Astrocyte of the spinal cord (primary cell): ENCODE data around the gene RGS6.

ENCODE experiments used
- DNase-seq: peaks from one replicate; pipeline ENCODE4 v3.0.0; 2011; ENCODE audit warnings: low read depth, low spot score
- H3K4me3 ChIP-seq: 2 replicates; pipeline ENCODE4 v1.5.1; 2011; ENCODE audit warnings: low read depth, mild to moderate bottlenecking, low read length, moderate library complexity
- in situ Hi-C: cut with HindIII; loops from 2 replicates; pipeline ENCODE4 v1.10.0; 2017; ENCODE audit warnings: low sequenced_read_pairs
- TF ChIP-seq, protein P1 (sequence below): IDR thresholded peaks from 2 replicates; pipeline ENCODE4 v1.5.1; 2012; ENCODE audit warnings: low read depth, mild to moderate bottlenecking, low read length, inconsistent platforms

RGS6 gene

DNA sequence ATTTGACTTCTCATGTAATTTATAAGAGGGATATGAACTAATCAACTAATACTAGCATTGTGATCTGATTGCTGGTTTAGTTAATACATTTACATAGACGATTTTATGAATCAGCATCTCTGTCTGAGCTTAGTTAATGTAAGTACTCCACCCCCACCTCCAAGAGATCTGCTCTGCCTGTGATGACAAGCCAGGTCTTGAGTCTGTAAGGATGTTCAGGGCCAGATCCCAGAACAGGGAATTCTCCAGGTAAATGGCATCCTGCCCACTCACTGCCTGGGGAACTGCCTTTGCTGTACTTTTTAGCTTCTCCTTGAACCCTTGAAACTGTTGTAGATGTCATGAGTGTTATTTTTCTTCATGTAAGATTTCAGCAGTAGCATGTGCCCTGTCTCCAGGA lies 289.8 kb downstream of the RGS6 start:
- no peak for DNase-seq
- in situ Hi-C loops: no loop called here
- TF ChIP-seq, protein P1, sequence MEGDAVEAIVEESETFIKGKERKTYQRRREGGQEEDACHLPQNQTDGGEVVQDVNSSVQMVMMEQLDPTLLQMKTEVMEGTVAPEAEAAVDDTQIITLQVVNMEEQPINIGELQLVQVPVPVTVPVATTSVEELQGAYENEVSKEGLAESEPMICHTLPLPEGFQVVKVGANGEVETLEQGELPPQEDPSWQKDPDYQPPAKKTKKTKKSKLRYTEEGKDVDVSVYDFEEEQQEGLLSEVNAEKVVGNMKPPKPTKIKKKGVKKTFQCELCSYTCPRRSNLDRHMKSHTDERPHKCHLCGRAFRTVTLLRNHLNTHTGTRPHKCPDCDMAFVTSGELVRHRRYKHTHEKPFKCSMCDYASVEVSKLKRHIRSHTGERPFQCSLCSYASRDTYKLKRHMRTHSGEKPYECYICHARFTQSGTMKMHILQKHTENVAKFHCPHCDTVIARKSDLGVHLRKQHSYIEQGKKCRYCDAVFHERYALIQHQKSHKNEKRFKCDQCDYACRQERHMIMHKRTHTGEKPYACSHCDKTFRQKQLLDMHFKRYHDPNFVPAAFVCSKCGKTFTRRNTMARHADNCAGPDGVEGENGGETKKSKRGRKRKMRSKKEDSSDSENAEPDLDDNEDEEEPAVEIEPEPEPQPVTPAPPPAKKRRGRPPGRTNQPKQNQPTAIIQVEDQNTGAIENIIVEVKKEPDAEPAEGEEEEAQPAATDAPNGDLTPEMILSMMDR: no peak
- no peak overlapping the region for H3K4me3 ChIP-seq

DNA sequence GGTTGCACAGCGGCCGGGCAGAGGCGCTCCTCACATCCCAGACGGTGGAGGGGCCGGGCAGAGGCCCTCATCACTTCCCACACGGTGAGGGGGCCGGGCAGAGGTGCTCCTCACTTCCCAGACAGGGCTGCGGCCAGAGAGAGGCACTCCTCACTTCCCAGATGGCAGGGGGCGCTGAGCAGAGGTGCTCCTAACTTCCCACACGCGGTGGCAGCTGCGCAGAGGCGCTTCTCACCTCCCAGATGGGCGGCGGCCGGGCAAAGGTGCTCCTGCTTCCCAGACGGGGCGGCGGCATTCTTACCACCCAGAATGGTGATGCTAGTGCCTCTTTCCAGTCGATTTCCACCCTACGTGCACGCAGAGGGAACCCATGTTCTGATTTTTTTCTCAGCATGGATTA lies 304.4 kb downstream of the RGS6 start:
- H3K4me3 ChIP-seq: no peak overlapping the region
- in situ Hi-C loops: no loop called here
- TF ChIP-seq, protein P1: no peak
- no peak for DNase-seq

DNA sequence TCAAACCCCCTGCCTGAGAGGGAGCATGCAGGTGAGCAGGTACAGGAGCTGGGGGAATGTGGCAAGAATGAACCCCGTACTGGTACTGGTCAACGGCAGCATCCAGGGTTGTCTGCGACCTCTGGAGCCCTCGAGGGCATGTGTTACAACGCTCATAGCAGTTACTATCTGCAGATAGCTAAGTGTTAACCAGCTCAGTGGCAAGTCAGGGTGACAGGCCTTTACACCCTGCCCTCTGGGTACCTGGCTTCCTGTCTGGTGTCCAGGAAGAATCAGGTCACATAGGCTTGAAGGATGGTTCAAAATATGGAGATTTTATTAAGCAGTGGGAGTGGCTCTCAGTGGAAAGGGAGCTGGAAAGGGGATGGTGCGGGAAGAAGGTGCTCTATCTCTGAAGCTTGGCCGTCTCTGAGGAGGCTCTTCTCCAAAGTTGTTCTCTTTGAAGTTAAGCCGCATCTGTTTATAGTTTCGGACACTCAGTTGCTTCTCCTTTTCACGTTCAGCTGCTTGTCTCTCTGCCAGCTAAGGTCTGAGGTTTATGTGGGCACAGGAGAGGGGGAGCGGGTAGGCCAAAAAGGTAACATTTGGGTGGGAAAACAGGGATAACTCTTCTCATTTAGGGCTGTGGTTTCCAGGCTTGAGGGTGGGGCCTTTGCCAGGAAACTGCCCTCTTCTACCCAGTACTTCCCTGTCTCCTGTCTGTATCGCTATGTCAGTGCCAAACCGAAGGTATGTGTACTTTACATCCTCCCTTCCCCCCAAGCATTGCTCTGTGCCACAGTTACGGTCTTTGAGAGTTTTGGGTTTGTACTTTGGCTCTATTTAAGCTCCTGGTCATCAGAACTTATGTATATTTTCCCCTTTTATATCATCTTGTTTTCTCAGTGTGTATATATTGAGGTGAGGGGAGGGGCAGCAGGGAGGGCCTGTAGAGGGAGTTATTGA lies 305.8 kb downstream of the RGS6 start:
- H3K4me3 ChIP-seq: no peak overlapping the region
- no peak for DNase-seq
- TF ChIP-seq, protein P1: no peak
- in situ Hi-C loops: no loop called here

DNA sequence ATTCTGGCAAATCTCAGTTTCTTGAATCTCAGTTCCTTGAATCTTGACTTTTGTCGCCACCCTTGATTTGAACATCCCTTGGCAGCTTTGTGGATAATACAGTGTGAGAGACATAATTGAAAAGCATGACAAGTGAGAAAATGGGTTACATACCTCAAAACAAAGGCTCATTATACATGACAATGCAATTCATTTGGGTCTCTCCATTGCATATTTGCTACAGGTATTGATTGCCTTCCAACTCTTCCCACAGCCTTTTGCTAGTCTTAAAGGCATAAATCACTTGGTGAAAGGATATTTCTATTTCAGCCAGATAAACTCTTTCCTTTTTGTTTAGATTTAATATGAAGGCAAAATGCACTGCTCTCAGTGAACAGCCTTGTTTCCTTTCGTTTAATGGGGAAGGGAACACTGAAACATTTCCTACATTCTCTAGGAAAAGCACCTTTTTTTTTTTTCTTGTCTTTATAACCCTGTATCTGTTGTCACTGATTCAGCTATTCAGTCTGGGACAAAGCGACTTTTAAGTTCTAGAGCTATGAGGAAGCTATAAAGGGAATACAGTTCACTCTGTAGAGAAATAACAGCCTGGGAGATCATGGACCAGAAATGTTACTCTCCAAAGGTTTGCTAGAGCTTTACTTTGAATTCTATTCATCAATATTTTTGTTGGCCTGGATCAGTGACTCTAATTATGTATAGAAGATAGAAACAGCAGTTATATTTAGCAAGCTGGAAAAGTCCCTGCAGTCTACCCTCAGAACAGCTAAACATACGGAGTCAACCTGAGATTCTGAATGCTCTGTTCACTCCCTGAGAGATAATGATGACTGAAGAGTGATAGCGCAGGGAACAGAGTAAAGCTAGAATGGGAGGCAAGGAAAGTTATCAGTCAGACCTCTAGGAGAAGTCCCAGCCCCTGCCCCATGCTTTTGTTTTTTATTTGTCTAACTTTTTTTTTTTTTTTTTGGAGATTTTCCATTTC lies 311.4 kb downstream of the RGS6 start:
- in situ Hi-C loops: no loop called here
- TF ChIP-seq, protein P1: no peak
- no peak for DNase-seq
- no peak overlapping the region for H3K4me3 ChIP-seq

DNA sequence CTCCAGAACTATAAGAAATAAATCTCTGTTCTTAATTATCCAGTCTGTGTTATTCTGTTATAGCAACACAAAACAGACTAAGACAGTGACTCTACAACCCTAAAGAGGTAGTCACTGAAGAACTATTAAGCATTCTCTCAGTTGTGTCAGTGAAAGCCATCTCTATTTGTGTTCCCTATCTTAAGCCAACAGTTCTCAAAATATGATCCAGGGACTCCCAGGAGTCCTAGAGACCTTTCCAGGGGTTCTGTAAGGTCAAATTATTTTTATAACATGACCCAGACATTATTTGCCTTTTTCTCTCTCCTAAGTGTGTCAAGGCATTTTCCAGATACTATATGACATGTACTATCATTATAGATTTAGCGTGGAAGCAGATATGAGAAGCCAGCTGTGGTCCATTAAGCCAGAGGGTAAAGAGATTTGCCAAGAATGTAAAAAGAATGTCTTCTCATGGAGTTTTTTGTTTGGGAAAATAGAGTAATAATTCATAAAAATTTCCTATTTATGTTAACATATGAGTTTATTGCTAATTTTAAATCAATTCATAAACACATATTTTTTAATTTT lies 315.8 kb downstream of the RGS6 start:
- no peak overlapping the region for H3K4me3 ChIP-seq
- in situ Hi-C loops: no loop called here
- DNase-seq: no peak
- TF ChIP-seq, protein P1: no peak

DNA sequence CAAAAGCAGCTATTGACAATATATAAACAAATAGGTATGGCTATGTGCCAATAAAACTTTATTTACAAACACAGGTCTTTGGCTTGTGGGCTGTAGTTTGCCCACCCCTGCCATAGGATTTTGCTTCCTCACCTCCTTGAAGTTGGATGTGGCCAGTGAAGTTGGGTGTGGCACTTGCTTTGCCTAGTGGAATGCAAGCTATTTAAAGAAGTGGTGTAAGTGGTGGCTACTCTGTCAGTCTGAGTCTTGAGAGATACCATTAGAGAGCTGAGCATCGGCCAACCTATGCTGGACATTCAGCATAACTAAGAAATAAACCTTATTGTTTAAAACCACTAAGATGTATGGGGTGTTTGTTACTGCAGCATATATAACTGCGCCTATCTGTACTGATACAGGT lies 321.3 kb downstream of the RGS6 start:
- H3K4me3 ChIP-seq: no peak overlapping the region
- TF ChIP-seq, protein P1: no peak
- no peak for DNase-seq
- in situ Hi-C loops: no loop called here
